Smooth muscle cell (in vitro differentiated cells): ENCODE results near the gene ZNF316. TPM values are rescaled to one million over a fixed set of nuclear protein-coding genes. Genes with fewer than 3 reads are reported as not detected.

Source experiments
- polyA plus RNA-seq: library from polyadenylated mRNA; unstranded; fragments of >200 nt; fragmentation: Nextera tagmentation; extraction: Ambion mirVana; gene quantifications from 2 replicates; pipeline ENCODE4 v1.2.1, GENCODE V29; 2016
- total RNA-seq: library from RNA; depleted of rRNA; stranded (reverse); fragments of >200 nt; gene quantifications from 2 replicates; pipeline ENCODE4 v1.2.3, GENCODE V29; 2014

The ZNF316 gene
- total and polyA plus RNA-seq, 2 experiments from 2014 or later, result 6.6 to 8.3 TPM

Other genes starting within 250 kb of the ZNF316 start
- 11.1 and 21.3 TPM in 2 replicates for gene DAGLB, start 189.4 kb upstream of the ZNF316 start, total RNA-seq
- 14.1 and 17.1 TPM in 2 replicates for gene DAGLB, start 189.4 kb upstream of the ZNF316 start, polyA plus RNA-seq
- gene KDELR2, start 153.2 kb upstream of the ZNF316 start, total RNA-seq, result 407 and 420 TPM in 2 replicates
- gene KDELR2, start 153.2 kb upstream of the ZNF316 start, polyA plus RNA-seq, result 624 and 689 TPM in 2 replicates
- not detected in 2 replicates for gene GRID2IP, start 85.9 kb upstream of the ZNF316 start, total RNA-seq
- gene GRID2IP, start 85.9 kb upstream of the ZNF316 start, polyA plus RNA-seq, result not detected in 2 replicates
- gene ZDHHC4, start 59.9 kb upstream of the ZNF316 start, total RNA-seq, result 55.8 and 59.2 TPM in 2 replicates
- gene ZDHHC4, start 59.9 kb upstream of the ZNF316 start, polyA plus RNA-seq, result 69.5 and 86.8 TPM in 2 replicates
- 13.4 and 14.7 TPM in 2 replicates for gene INTS15, start 47.3 kb upstream of the ZNF316 start, total RNA-seq
- gene INTS15, start 47.3 kb upstream of the ZNF316 start, polyA plus RNA-seq, result 17.6 and 25.9 TPM in 2 replicates
- gene ZNF853, start 21.7 kb upstream of the ZNF316 start, total RNA-seq, result 5.6 and 8.9 TPM in 2 replicates
- gene ZNF853, start 21.7 kb upstream of the ZNF316 start, polyA plus RNA-seq, result 9.2 and 10.3 TPM in 2 replicates
- gene ZNF12, start 69.6 kb downstream of the ZNF316 start, total RNA-seq, result 13.9 and 16.7 TPM in 2 replicates
- gene ZNF12, start 69.6 kb downstream of the ZNF316 start, polyA plus RNA-seq, result 8.7 and 13.0 TPM in 2 replicates
- 1.3 TPM in 1 of 2 replicates, not detected in the other for gene RSPH10B2, start 116.8 kb downstream of the ZNF316 start, total RNA-seq
- gene RSPH10B2, start 116.8 kb downstream of the ZNF316 start, polyA plus RNA-seq, result not detected in 2 replicates
- 32.0 TPM in 2 replicates for gene CCZ1B, start 189.0 kb downstream of the ZNF316 start, total RNA-seq
- 28.0 and 36.9 TPM in 2 replicates for gene CCZ1B, start 189.0 kb downstream of the ZNF316 start, polyA plus RNA-seq